K562 (cell line): Measurements from ENCODE around the gene GNGT2. TPM values are rescaled to one million over a fixed set of nuclear protein-coding genes. Genes with fewer than 3 reads are reported as not detected.

Experiments
- BDP1 ChIP-seq: IDR thresholded peaks from 3 replicates; pipeline ENCODE4 v1.6.1; 2011; ENCODE audit not compliant: insufficient read length, insufficient read depth
- CHD2 ChIP-seq: IDR thresholded peaks from 2 replicates; pipeline ENCODE4 v1.6.1; 2011; ENCODE audit warnings: low read depth, low read length
- CHD4 ChIP-seq: fragments of 200-600 bp; sonication (generic); IDR thresholded peaks from 3 replicates; pipeline ENCODE4 v1.6.1; 2012; ENCODE audit warnings: low read depth, mild to moderate bottlenecking, mixed read lengths, low read length, inconsistent platforms; ENCODE audit not compliant: insufficient read depth, insufficient replicate concordance, poor library complexity, severe bottlenecking
- CREB1 ChIP-seq, 2 experiments: sonication (generic) in 1 of 2; formaldehyde crosslinking in 1 of 2; IDR thresholded peaks; 2 replicates each; pipeline versions ENCODE4 v1.6.1 to v1.8.0; 2012 to 2022; ENCODE audit warnings: inconsistent platforms in 1 of 2, mild to moderate bottlenecking in 1 of 2, missing genetic modification reagents in 1 of 2, moderate library complexity in 1 of 2
- CREM ChIP-seq: IDR thresholded peaks from 2 replicates; pipeline ENCODE4 v1.6.1; 2014; ENCODE audit warnings: antibody characterized with exemption, low read depth
- GTF2E2 ChIP-seq: fragments of 200-800 bp; sonication (Bioruptor generic); IDR thresholded peaks from 2 replicates; pipeline ENCODE4 v1.6.1; 2016; ENCODE audit warnings: missing genetic modification characterization, missing compliant biosample characterization
- HMG20A ChIP-seq: fragments of 450-650 bp; formaldehyde crosslinking; conservative IDR thresholded peaks from 2 replicates; pipeline ENCODE4 v1.4.0; 2020; ENCODE audit warnings: mild to moderate bottlenecking, mixed read lengths
- KDM1A ChIP-seq, 2 experiments: fragments of 450-650 bp; IDR thresholded peaks; 2 replicates each; pipeline ENCODE4 v1.6.1; 2016; ENCODE audit warnings: mild to moderate bottlenecking in 2 of 2
- MBD2 ChIP-seq: sonication (generic); IDR thresholded peaks from 2 replicates; pipeline ENCODE4 v1.6.1; 2016; ENCODE audit warnings: low read depth, borderline replicate concordance
- NCOA4 ChIP-seq: fragments of 450-650 bp; IDR thresholded peaks from 2 replicates; pipeline ENCODE4 v1.6.1; 2018; ENCODE audit warnings: mild to moderate bottlenecking; ENCODE audit not compliant: partially characterized antibody
- OTX1 ChIP-seq: fragments of 450-650 bp; formaldehyde crosslinking; IDR thresholded peaks from 2 replicates; pipeline ENCODE4 v1.4.0; 2022; ENCODE audit warnings: mild to moderate bottlenecking
- PHF21A ChIP-seq: fragments of 450-650 bp; IDR thresholded peaks from 2 replicates; pipeline ENCODE4 v1.6.1; 2017; ENCODE audit warnings: low read depth, borderline replicate concordance
- SMC3 ChIP-seq: conservative IDR thresholded peaks from 2 replicates; pipeline ENCODE4 v1.6.1; 2011; ENCODE audit warnings: low read depth, low read length, improper control_type of control experiment; ENCODE audit not compliant: insufficient read depth
- SRF ChIP-seq, 2 experiments: fragments of 250-450, 450-650 bp in 1 of 2; sonication (Bioruptor Pico) in 1 of 2; sonication (generic) in 1 of 2; formaldehyde crosslinking; IDR thresholded peaks; 2 replicates each; pipeline versions ENCODE4 v1.5.0 to v1.5.1; 2020 to 2022; ENCODE audit warnings: mild to moderate bottlenecking in 1 of 2, missing genetic modification reagents in 1 of 2
- WHSC1 ChIP-seq: IDR thresholded peaks from one replicate; pipeline ENCODE4 v1.6.1; 2012; ENCODE audit warnings: low read length, control low read depth, inconsistent platforms
- ZNF263 ChIP-seq: sonication (generic); formaldehyde crosslinking; IDR thresholded peaks from 2 replicates; pipeline ENCODE4 v1.8.0; 2022; ENCODE audit warnings: mild to moderate bottlenecking, missing genetic modification reagents, borderline replicate concordance
- ZNF316 ChIP-seq: fragments of 450-650 bp; IDR thresholded peaks from 2 replicates; pipeline ENCODE4 v1.6.1; 2016
- ZNF586 ChIP-seq: fragments of 450-650 bp; formaldehyde crosslinking; conservative IDR thresholded peaks from 2 replicates; pipeline ENCODE4 v1.4.0; 2020; ENCODE audit warnings: mild to moderate bottlenecking, moderate library complexity
- ZNF695 ChIP-seq: fragments of 450-650 bp; formaldehyde crosslinking; IDR thresholded peaks from 2 replicates; pipeline ENCODE4 v1.4.0; 2020; ENCODE audit warnings: mild to moderate bottlenecking, moderate library complexity
- ZNF717 ChIP-seq: fragments of 250-450 bp; sonication (Bioruptor Pico); IDR thresholded peaks from 2 replicates; pipeline ENCODE4 v1.5.0; 2021
- polyA plus RNA-seq, 8 experiments: library from polyadenylated mRNA; depleted of rRNA in 4 of 8; stranded (reverse) in 5 of 8; unstranded in 3 of 8; fragments of >200 nt; fragmentation: Nextera tagmentation in 2 of 8; fragmentation: Illumina TruSeq in 1 of 8; extraction: Ambion mirVana in 2 of 8; extraction: Trizol in 1 of 8; gene quantifications; 2 replicates each; pipeline versions ENCODE4 v1.2.1 to v1.2.3, GENCODE V29; 2011 to 2014; ENCODE audit warnings: inconsistent platforms in 1 of 8, missing spikeins in 1 of 8
- total RNA-seq, 7 experiments: library from RNA; depleted of rRNA in 6 of 7; stranded (reverse); fragments of >200 nt in 6 of 7; fragmentation: Illumina TruSeq in 2 of 7; extraction: Trizol in 2 of 7; gene quantifications; 2 replicates each; pipeline versions ENCODE4 v1.2.1 to v1.2.3, GENCODE V29; 2011 to 2021; ENCODE audit warnings: low replicate concordance in 1 of 7
- TF ChIP-seq, protein P1 (sequence below): fragments of 250-450 bp; sonication (Bioruptor Pico); IDR thresholded peaks from 2 replicates; pipeline ENCODE4 v1.4.0; 2020; ENCODE audit warnings: mild to moderate bottlenecking, moderate library complexity
- TF ChIP-seq, protein P2 (sequence below): fragments of 250-450 bp; sonication (Bioruptor Pico); IDR thresholded peaks from 2 replicates; pipeline ENCODE4 v1.8.0; 2021; ENCODE audit warnings: moderate library complexity, mild to moderate bottlenecking, inconsistent platforms
- TF ChIP-seq, protein P3 (sequence below): sonication (generic); formaldehyde crosslinking; IDR thresholded peaks from 2 replicates; pipeline ENCODE4 v1.8.0; 2022; ENCODE audit warnings: mild to moderate bottlenecking, missing genetic modification reagents

Gene GNGT2
- total and polyA plus RNA-seq, 9 of the 15 experiments (the other 6 are each of a cell fraction or from before 2014, with no cell fraction given) = not detected

DNA sequence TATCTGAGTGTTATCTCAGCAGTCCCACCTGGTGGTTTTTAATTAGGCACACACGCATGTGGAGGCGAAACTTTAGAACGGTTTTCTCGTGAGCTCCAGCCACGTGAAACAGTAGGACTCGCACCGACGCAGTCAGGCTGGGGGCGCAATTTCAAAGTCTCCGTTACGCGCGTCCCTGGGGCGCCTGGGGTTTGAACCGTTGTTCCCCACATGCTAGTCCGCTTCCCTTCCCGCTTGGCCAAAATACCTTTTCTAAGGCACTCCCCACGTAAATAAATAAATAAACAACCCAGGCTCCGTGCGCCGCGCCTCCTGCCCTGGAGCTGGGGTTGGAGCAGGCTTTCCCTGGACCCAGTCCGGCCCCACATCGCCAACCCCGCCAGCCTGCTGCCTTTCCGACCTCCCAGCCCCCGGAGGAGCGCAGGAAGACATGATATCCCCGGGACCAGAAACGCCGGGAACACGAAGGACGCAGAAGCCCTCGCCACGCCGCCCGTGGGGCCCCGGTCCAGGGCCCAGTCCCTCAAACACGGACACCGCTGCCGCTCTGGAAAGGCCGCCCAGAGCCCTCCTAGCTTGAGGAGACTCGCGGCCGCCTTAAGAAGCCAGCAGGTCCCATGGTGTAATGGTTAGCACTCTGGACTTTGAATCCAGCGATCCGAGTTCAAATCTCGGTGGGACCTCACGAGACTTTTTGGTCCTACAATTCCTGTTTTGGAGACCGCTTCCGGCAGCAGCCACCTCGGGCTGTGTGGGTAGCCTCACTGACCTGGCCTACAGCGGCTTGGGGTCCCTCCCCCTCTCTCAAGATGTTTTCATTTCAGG lies 18.2 kb downstream of the GNGT2 start (continued):
- TF ChIP-seq CHD4 = no peak
- TF ChIP-seq, protein P1, sequence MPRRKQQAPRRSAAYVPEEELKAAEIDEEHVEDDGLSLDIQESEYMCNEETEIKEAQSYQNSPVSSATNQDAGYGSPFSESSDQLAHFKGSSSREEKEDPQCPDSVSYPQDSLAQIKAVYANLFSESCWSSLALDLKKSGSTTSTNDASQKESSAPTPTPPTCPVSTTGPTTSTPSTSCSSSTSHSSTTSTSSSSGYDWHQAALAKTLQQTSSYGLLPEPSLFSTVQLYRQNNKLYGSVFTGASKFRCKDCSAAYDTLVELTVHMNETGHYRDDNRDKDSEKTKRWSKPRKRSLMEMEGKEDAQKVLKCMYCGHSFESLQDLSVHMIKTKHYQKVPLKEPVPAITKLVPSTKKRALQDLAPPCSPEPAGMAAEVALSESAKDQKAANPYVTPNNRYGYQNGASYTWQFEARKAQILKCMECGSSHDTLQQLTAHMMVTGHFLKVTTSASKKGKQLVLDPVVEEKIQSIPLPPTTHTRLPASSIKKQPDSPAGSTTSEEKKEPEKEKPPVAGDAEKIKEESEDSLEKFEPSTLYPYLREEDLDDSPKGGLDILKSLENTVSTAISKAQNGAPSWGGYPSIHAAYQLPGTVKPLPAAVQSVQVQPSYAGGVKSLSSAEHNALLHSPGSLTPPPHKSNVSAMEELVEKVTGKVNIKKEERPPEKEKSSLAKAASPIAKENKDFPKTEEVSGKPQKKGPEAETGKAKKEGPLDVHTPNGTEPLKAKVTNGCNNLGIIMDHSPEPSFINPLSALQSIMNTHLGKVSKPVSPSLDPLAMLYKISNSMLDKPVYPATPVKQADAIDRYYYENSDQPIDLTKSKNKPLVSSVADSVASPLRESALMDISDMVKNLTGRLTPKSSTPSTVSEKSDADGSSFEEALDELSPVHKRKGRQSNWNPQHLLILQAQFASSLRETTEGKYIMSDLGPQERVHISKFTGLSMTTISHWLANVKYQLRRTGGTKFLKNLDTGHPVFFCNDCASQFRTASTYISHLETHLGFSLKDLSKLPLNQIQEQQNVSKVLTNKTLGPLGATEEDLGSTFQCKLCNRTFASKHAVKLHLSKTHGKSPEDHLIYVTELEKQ (CRISPR knock-in tag) = no peak
- no peak for TF ChIP-seq OTX1
- peak; percentile 48; the same call in 1 of the 2 replicates for TF ChIP-seq PHF21A
- TF ChIP-seq SRF (CRISPR knock-in tag; IDR thresholded peaks at IDR 0.05) = peak; percentile 93 to 98
- TF ChIP-seq, protein P2, sequence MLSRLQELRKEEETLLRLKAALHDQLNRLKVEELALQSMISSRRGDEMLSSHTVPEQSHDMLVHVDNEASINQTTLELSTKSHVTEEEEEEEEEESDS (CRISPR knock-in tag) = no peak
- no peak for TF ChIP-seq MBD2
- TF ChIP-seq, protein P3, sequence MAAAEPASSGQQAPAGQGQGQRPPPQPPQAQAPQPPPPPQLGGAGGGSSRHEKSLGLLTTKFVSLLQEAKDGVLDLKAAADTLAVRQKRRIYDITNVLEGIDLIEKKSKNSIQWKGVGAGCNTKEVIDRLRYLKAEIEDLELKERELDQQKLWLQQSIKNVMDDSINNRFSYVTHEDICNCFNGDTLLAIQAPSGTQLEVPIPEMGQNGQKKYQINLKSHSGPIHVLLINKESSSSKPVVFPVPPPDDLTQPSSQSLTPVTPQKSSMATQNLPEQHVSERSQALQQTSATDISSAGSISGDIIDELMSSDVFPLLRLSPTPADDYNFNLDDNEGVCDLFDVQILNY = peak; percentile 94
- TF ChIP-seq CREB1 (IDR thresholded peaks at IDR 0.05) = peak; percentile 53; the same call in 1 of the 2 replicates
- TF ChIP-seq CREB1 (CRISPR knock-in tag; IDR thresholded peaks at IDR 0.05) = peak; percentile 83
- no peak for TF ChIP-seq NCOA4
- TF ChIP-seq SMC3 = 0 out of 2 replicates have a peak, but pooled peaks have one; percentile 7
- TF ChIP-seq HMG20A (CRISPR knock-in tag) = no peak
- TF ChIP-seq ZNF263 (CRISPR knock-in tag) = peak; percentile 14; the same call in 1 of the 2 replicates
- no peak for TF ChIP-seq WHSC1
- TF ChIP-seq ZNF695 (CRISPR knock-in tag) = no peak
- no peak for TF ChIP-seq ZNF717 (CRISPR knock-in tag)
- no peak for TF ChIP-seq ZNF316
- no peak for TF ChIP-seq ZNF586 (CRISPR knock-in tag)
- peak; percentile 71 for TF ChIP-seq CHD2
- peak; percentile 26 to 32; a peak in 2 of 4 replicates for TF ChIP-seq KDM1A (IDR thresholded peaks at IDR 0.05)
- peak; percentile 85 for TF ChIP-seq CREM
- TF ChIP-seq GTF2E2 (tag) = peak; percentile 84; the same call in 1 of the 2 replicates
- peak; percentile 71 for TF ChIP-seq BDP1
